ENCODE measurements around the gene CDC42. TPM values are rescaled to one million over a fixed set of nuclear protein-coding genes. Genes with fewer than 3 reads are reported as not detected.

The CDC42 gene
- total and polyA plus RNA-seq, 2 of the 13 experiments (the other 11 are each of a cell fraction or from before 2014, with no cell fraction given): 138 to 237 TPM

DNA sequence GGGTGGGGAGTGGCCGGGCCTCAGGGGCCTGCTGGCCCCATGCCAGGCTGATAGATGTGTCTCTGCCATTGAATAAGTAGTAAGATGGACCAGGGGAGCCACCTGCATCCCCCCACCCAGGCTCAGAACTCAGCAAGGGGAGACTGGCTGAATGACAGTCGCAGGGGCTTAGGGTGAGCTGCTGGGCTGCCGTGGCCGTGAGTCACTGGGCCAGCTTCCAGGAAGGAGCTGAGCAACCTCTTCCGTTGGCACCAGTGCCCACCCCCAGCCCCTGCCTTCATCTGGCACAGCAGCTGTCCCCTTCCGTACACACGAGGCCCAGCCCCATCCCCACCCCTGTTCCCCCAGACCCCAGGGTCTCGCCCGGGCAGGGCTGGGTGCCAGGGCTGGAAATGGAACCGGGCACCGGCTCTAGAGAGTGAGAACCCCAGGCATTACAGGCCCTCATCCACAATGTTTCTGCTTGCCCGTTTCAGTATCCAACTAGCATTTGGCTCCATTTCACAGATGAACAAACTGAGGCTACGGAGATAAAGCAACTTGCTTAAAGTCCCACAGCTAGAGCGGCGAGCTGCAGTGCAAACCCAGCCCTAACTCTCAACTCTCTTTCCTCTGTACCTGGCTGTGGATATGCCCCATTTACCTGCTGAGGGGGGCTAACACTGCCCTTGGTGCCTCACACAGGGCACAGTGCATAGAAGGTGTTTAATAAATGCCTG lies 80.2 kb downstream of the CDC42 start:
- in situ Hi-C loops (cut with HindIII; ENCODE audit: extremely low pct_ligation_motif_present, low pct_unique_long_range_greater_than_20kb): loop anchor here (5.0 to 10.0 kb wide), 2 partner anchors 285 to 512 kb away; partner anchors contain the start of gene C1QC
- FAIRE-seq (no peak), ATAC-seq (no peak), DNase-seq (ENCODE audit: low spot score) (no peak)
- POLR2A ChIA-PET: no interaction called here
- intact Hi-C loops (cut with micrococcal nuclease; ENCODE audit: unreplicated experiment): loop anchor here (1.0 to 10.0 kb wide), 2 partner anchors 142 to 284 kb away; no protein-coding TSS in a partner anchor
- TF ChIP-seq ZNF841 (CRISPR knock-in tag; IDR thresholded peaks at IDR 0.05; ENCODE audit: borderline replicate concordance) (no peak), NFKBIZ (CRISPR knock-in tag; IDR thresholded peaks at IDR 0.05) (no peak), ARNTL (CRISPR knock-in tag; IDR thresholded peaks at IDR 0.05) (no peak), ZNF629 (CRISPR knock-in tag; conservative IDR thresholded peaks at IDR 0.05) (peak; percentile 89), ZMYM3 (CRISPR knock-in tag; IDR thresholded peaks at IDR 0.05) (0 out of 2 replicates have a peak, but pooled peaks have one; percentile 30)
- TF ChIP-seq, protein P1, sequence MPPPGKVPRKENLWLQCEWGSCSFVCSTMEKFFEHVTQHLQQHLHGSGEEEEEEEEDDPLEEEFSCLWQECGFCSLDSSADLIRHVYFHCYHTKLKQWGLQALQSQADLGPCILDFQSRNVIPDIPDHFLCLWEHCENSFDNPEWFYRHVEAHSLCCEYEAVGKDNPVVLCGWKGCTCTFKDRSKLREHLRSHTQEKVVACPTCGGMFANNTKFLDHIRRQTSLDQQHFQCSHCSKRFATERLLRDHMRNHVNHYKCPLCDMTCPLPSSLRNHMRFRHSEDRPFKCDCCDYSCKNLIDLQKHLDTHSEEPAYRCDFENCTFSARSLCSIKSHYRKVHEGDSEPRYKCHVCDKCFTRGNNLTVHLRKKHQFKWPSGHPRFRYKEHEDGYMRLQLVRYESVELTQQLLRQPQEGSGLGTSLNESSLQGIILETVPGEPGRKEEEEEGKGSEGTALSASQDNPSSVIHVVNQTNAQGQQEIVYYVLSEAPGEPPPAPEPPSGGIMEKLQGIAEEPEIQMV (CRISPR knock-in tag; IDR thresholded peaks at IDR 0.05; ENCODE audit: low read depth): no peak
- no peak overlapping the region for H3K9ac ChIP-seq (ENCODE audit: insufficient read depth, low read depth, low read length)
- H3K27ac ChIP-seq (ENCODE audit: extremely low read length, insufficient read depth, low read length): no peak overlapping the region
- H3K36me3 ChIP-seq (replicated peaks in 1 of 2; ENCODE audit: control insufficient read depth in 1 of 2, insufficient read depth in 2 of 2, low read length in 2 of 2): no peaks in the 10 kb centered on the region
- H3K79me2 ChIP-seq (ENCODE audit: insufficient read depth, low read length): no peaks in the 10 kb centered on the region
- peaks cover 18 to 50% of the 10 kb centered on the region in 2 experiments for H3K27me3 ChIP-seq (ENCODE audit: control insufficient read depth in 1 of 2, insufficient read depth in 2 of 2, low read length in 2 of 2)
- no peaks in the 10 kb centered on the region for H3K9me3 ChIP-seq (ENCODE audit: low read length)
- H4K20me1 ChIP-seq (ENCODE audit: insufficient read depth, low read length): peaks cover 9% of the 10 kb centered on the region; the same call in 1 of the 2 replicates
- no peaks in the 10 kb centered on the region for H3K4me1 ChIP-seq (ENCODE audit: insufficient read depth, low read length)
- no TSS peak for BruUV-seq (replicated peaks)
- no peak overlapping the region for H2AFZ ChIP-seq (ENCODE audit: low read length)
- no peak overlapping the region for H3K4me3 ChIP-seq (replicated peaks in 1 of 3; ENCODE audit: insufficient read depth in 1 of 3, low read depth in 2 of 3, low read length in 3 of 3)
- CTCF ChIA-PET (ENCODE audit: low intra/inter-chr PET ratio, low total read pairs): interaction anchor here (3.3 kb wide), 1 partner anchor 284 kb away, joined by 40 read pairs; no protein-coding TSS in a partner anchor
- WGBS (ENCODE audit: low lambda C conversion rate): 61% methylated on average over 9 of the region's 15 CpGs
- H3K4me2 ChIP-seq (ENCODE audit: low read depth, low read length): no peak overlapping the region

Data from HepG2 (cell line).